ENCODE measurements around the gene AGTPBP1.
"Not testable (repeated sequence)": the region's sequence is repeated elsewhere in the genome, so short reads cannot be mapped to it uniquely, and the experiment has no call there.

Gene AGTPBP1

GRCh38 chr9:85741875-85742596 is at the start of gene AGTPBP1:
AGTPBP1 (minus strand) TSS chr9:85741954; CDS start chr9:85712533, 29,421 bp downstream.
- in situ Hi-C loops (cut with HindIII; ENCODE audit: low sequenced_read_pairs), result no loop called here

- in situ Hi-C loops (cut with HindIII; ENCODE audit: low sequenced_read_pairs), result not testable (repeated sequence)
Observed at GRCh38 chr9:85786116-85786515, 44.4 kb upstream of the AGTPBP1 start.

- in situ Hi-C loops (cut with HindIII; ENCODE audit: low sequenced_read_pairs), result not testable (repeated sequence)
Observed at GRCh38 chr9:85773844-85774243, 32.1 kb upstream of the AGTPBP1 start.

GRCh38 chr9:85761802-85762201 is 20.0 kb upstream of the AGTPBP1 start:
- in situ Hi-C loops (cut with HindIII; ENCODE audit: low sequenced_read_pairs), result not testable (repeated sequence)

- in situ Hi-C loops (cut with HindIII; ENCODE audit: low sequenced_read_pairs), result not testable (repeated sequence)
Observed at GRCh38 chr9:85757716-85758115, 16.0 kb upstream of the AGTPBP1 start.

GRCh38 chr9:85756216-85756615 is 14.5 kb upstream of the AGTPBP1 start:
- in situ Hi-C loops (cut with HindIII; ENCODE audit: low sequenced_read_pairs), result not testable (repeated sequence)

GRCh38 chr9:85746309-85746708 is 4.6 kb upstream of the AGTPBP1 start:
- in situ Hi-C loops (cut with HindIII; ENCODE audit: low sequenced_read_pairs), result no loop called here

GRCh38 chr9:85745203-85745602 is 3.4 kb upstream of the AGTPBP1 start:
- in situ Hi-C loops (cut with HindIII; ENCODE audit: low sequenced_read_pairs), result no loop called here

GRCh38 chr9:85744480-85744879 is 2.7 kb upstream of the AGTPBP1 start:
- in situ Hi-C loops (cut with HindIII; ENCODE audit: low sequenced_read_pairs), result no loop called here

- in situ Hi-C loops (cut with HindIII; ENCODE audit: low sequenced_read_pairs), result no loop called here
Observed at GRCh38 chr9:85743275-85744128, 1.7 kb upstream of the AGTPBP1 start.

- in situ Hi-C loops (cut with HindIII; ENCODE audit: low sequenced_read_pairs), result no loop called here
Observed at GRCh38 chr9:85742597-85742936, 813 bp upstream of the AGTPBP1 start.

GRCh38 chr9:85741095-85741874 is 469 bp downstream of the AGTPBP1 start:
- in situ Hi-C loops (cut with HindIII; ENCODE audit: low sequenced_read_pairs), result no loop called here

GRCh38 chr9:85740787-85741094 is 1.0 kb downstream of the AGTPBP1 start:
- in situ Hi-C loops (cut with HindIII; ENCODE audit: low sequenced_read_pairs), result no loop called here

- in situ Hi-C loops (cut with HindIII; ENCODE audit: low sequenced_read_pairs), result no loop called here
Observed at GRCh38 chr9:85738509-85738908, 3.2 kb downstream of the AGTPBP1 start.

- in situ Hi-C loops (cut with HindIII; ENCODE audit: low sequenced_read_pairs), result no loop called here
Observed at GRCh38 chr9:85737671-85738070, 4.1 kb downstream of the AGTPBP1 start.

- in situ Hi-C loops (cut with HindIII; ENCODE audit: low sequenced_read_pairs), result no loop called here
Observed at GRCh38 chr9:85730916-85731630, 10.7 kb downstream of the AGTPBP1 start.

GRCh38 chr9:85729882-85730281 is 11.9 kb downstream of the AGTPBP1 start:
- in situ Hi-C loops (cut with HindIII; ENCODE audit: low sequenced_read_pairs), result no loop called here

- in situ Hi-C loops (cut with HindIII; ENCODE audit: low sequenced_read_pairs), result no loop called here
Observed at GRCh38 chr9:85727500-85727899, 14.3 kb downstream of the AGTPBP1 start.

- in situ Hi-C loops (cut with HindIII; ENCODE audit: low sequenced_read_pairs), result no loop called here
Observed at GRCh38 chr9:85726737-85727136, 15.0 kb downstream of the AGTPBP1 start.

- in situ Hi-C loops (cut with HindIII; ENCODE audit: low sequenced_read_pairs), result no loop called here
Observed at GRCh38 chr9:85723215-85723614, 18.5 kb downstream of the AGTPBP1 start.

GRCh38 chr9:85719411-85719810 is 22.3 kb downstream of the AGTPBP1 start:
- in situ Hi-C loops (cut with HindIII; ENCODE audit: low sequenced_read_pairs), result not testable (repeated sequence)

Data from DLD1 (cell line).